Fibroblast of mammary gland (primary cell): ENCODE results near the gene FOXO1.

Experiments
- DNase-seq: peaks from one replicate; pipeline ENCODE4 v3.0.0-alpha.2; 2010; ENCODE audit warnings: low read depth
- H3K4me3 ChIP-seq: 2 replicates; pipeline ENCODE4 v1.5.1; 2011; ENCODE audit warnings: low read depth, mild to moderate bottlenecking, low read length, moderate library complexity; ENCODE audit not compliant: control insufficient read depth
- CTCF ChIP-seq: conservative IDR thresholded peaks from 2 replicates; pipeline ENCODE4 v1.5.1; 2011; ENCODE audit warnings: low read depth, low read length, inconsistent platforms; ENCODE audit not compliant: control insufficient read depth, insufficient read depth

Gene FOXO1

GRCh38 chr13:40508127-40508526, 158.3 kb downstream of the FOXO1 start:
- DNase-seq, result peak; percentile 72
- H3K4me3 ChIP-seq, result no peak overlapping the region

GRCh38 chr13:40506592-40507446, 159.6 kb downstream of the FOXO1 start:
- no peak overlapping the region for H3K4me3 ChIP-seq
- no peak for DNase-seq
- no peak for TF ChIP-seq CTCF

More at GRCh38 chr13:40508127-40508526, 158.3 kb downstream of the FOXO1 start:
- no peak for TF ChIP-seq CTCF
